WTC11 (cell line): Measurements from ENCODE around the gene NHSL2. TPM values are rescaled to one million over a fixed set of nuclear protein-coding genes. Genes with fewer than 3 reads are reported as not detected.
"Not testable (repeated sequence)": the region's sequence is repeated elsewhere in the genome, so short reads cannot be mapped to it uniquely, and the experiment has no call there.

ENCODE experiments used
- ATAC-seq: fragments of 200-7000 bp; cut with Tn5 transposase; 2 replicates; pipeline ENCODE4 v1.10.0; 2021; ENCODE audit warnings: mild to moderate bottlenecking, moderate library complexity
- CTCF ChIA-PET: fragments of 300-600 bp; sonication (Branson Sonifier 250); formaldehyde crosslinking; loops from one replicate; lab custom pipeline; 2021; ENCODE audit warnings: antibody characterized with exemption; lab: Charles Lee
- POLR2A ChIA-PET: fragments of 350-600 bp; sonication (Branson Sonifier 250); formaldehyde crosslinking; loops from one replicate; lab custom pipeline; 2021; ENCODE audit warnings: antibody characterized with exemption; lab: Charles Lee
- DNase-seq: peaks from one replicate; pipeline ENCODE4 v3.0.0; 2021; ENCODE audit warnings: low spot score
- H3K27ac Mint-ChIP-seq: 2 replicates; pipeline ENCODE4 v1.8.0; 2021; ENCODE audit warnings: mixed read lengths
- H3K27me3 Mint-ChIP-seq: 2 replicates; pipeline ENCODE4 v1.8.0; 2021; ENCODE audit warnings: low read depth, mild to moderate bottlenecking, moderate library complexity, mixed read lengths
- H3K36me3 Mint-ChIP-seq: 2 replicates; pipeline ENCODE4 v1.8.0; 2021; ENCODE audit warnings: mixed read lengths
- H3K4me1 Mint-ChIP-seq: 2 replicates; pipeline ENCODE4 v1.8.0; 2022; ENCODE audit warnings: mixed read lengths
- H3K4me3 Mint-ChIP-seq: 2 replicates; pipeline ENCODE4 v1.8.0; 2021; ENCODE audit warnings: mild to moderate bottlenecking, moderate library complexity, mixed read lengths
- H3K9me3 Mint-ChIP-seq: 2 replicates; pipeline ENCODE4 v1.8.0; 2021; ENCODE audit warnings: mixed read lengths
- AR ChIP-seq: fragments of 250-450 bp; sonication (Bioruptor Pico); IDR thresholded peaks from 2 replicates; pipeline ENCODE4 v1.9.0; 2021; ENCODE audit warnings: mild to moderate bottlenecking
- ARID4B ChIP-seq: sonication (generic); formaldehyde crosslinking; IDR thresholded peaks from 2 replicates; pipeline ENCODE4 v1.8.0; 2023; ENCODE audit warnings: missing genetic modification reagents, mild to moderate bottlenecking, borderline replicate concordance
- GTF2I ChIP-seq: fragments of 250-450 bp; sonication (Bioruptor Pico); conservative IDR thresholded peaks from 2 replicates; pipeline ENCODE4 v1.4.0; 2021; ENCODE audit warnings: mild to moderate bottlenecking
- IRF1 ChIP-seq: sonication (generic); formaldehyde crosslinking; IDR thresholded peaks from 2 replicates; pipeline ENCODE4 v1.8.0; 2023; ENCODE audit warnings: missing genetic modification reagents
- JUN ChIP-seq: sonication (generic); formaldehyde crosslinking; IDR thresholded peaks from 2 replicates; pipeline ENCODE4 v1.8.0; 2023; ENCODE audit warnings: mild to moderate bottlenecking, missing genetic modification reagents
- NR1H2 ChIP-seq: sonication (generic); formaldehyde crosslinking; IDR thresholded peaks from 2 replicates; pipeline ENCODE4 v1.9.0; 2021; ENCODE audit warnings: mild to moderate bottlenecking, moderate library complexity, missing genetic modification reagents
- RORB ChIP-seq: fragments of 250-450 bp; sonication (Bioruptor Pico); IDR thresholded peaks from 2 replicates; pipeline ENCODE4 v1.9.0; 2021; ENCODE audit warnings: mild to moderate bottlenecking
- SMAD4 ChIP-seq: sonication (generic); formaldehyde crosslinking; IDR thresholded peaks from 2 replicates; pipeline ENCODE4 v1.8.0; 2022; ENCODE audit warnings: mild to moderate bottlenecking, missing genetic modification reagents
- ZBTB21 ChIP-seq: sonication (generic); formaldehyde crosslinking; IDR thresholded peaks from 2 replicates; pipeline ENCODE4 v1.8.1; 2023; ENCODE audit warnings: mild to moderate bottlenecking, missing genetic modification reagents, borderline replicate concordance
- ZBTB43 ChIP-seq: sonication (generic); formaldehyde crosslinking; IDR thresholded peaks from 2 replicates; pipeline ENCODE4 v1.8.1; 2023; ENCODE audit warnings: mild to moderate bottlenecking, missing genetic modification reagents
- ZMAT4 ChIP-seq: fragments of 250-450 bp; sonication (Bioruptor Pico); IDR thresholded peaks from 2 replicates; pipeline ENCODE4 v1.9.0; 2021; ENCODE audit warnings: mild to moderate bottlenecking
- total RNA-seq: library from RNA; stranded (reverse); gene quantifications from 3 replicates; pipeline ENCODE4 v1.2.3, GENCODE V29; 2021

The NHSL2 gene
- total RNA-seq, 1 experiment from 2014 or later, result 7.9 TPM

- H3K9me3 Mint-ChIP-seq, result no peaks in the 10 kb centered on the region
- CTCF ChIA-PET, result interaction anchor here (1.2 kb wide), 1 partner anchor 67 kb away, joined by 3 read pairs; no protein-coding TSS in a partner anchor
- TF ChIP-seq JUN (CRISPR knock-in tag) (no peak), ZBTB43 (no peak), GTF2I (CRISPR knock-in tag) (no peak), RORB (CRISPR knock-in tag) (no peak), SMAD4 (no peak), ZMAT4 (no peak), NR1H2 (CRISPR knock-in tag) (no peak)
- TF ChIP-seq, all 79 proteins: peak for 0
- ATAC-seq (no peak), DNase-seq (no peak)
- Mint-ChIP-seq H3K36me3 (no peaks in the 10 kb centered on the region), H3K27me3 (no peaks in the 10 kb centered on the region), H3K4me1 (peaks cover 79% of the 10 kb centered on the region), H3K27ac (no peak overlapping the region), H3K4me3 (no peak overlapping the region)
- POLR2A ChIA-PET, result no interaction called here
These were observed 146.7 kb downstream of the NHSL2 start for GRCh38 chrX:72057331-72057730.

GRCh38 chrX:72057849-72058248, 147.2 kb downstream of the NHSL2 start:
- no peaks in the 10 kb centered on the region for H3K27me3 Mint-ChIP-seq
- ChIA-PET POLR2A (no interaction called here), CTCF (interaction anchor here (1.2 to 1.3 kb wide), 2 partner anchors 36 to 66 kb away, joined by 3 to 4 read pairs; no protein-coding TSS in a partner anchor)
- H3K9me3 Mint-ChIP-seq, result no peaks in the 10 kb centered on the region
- H3K36me3 Mint-ChIP-seq, result no peaks in the 10 kb centered on the region
- ATAC-seq (no peak), DNase-seq (no peak)
- TF ChIP-seq ARID4B, result no peak
- no peak for TF ChIP-seq IRF1 (CRISPR knock-in tag)
- TF ChIP-seq ZBTB21 (CRISPR knock-in tag), result no peak
- no peak for TF ChIP-seq RORB (CRISPR knock-in tag)
- TF ChIP-seq AR, result no peak
- no peak overlapping the region for H3K4me3 Mint-ChIP-seq
- H3K4me1 Mint-ChIP-seq, result peaks cover 74% of the 10 kb centered on the region
- H3K27ac Mint-ChIP-seq, result no peak overlapping the region

GRCh38 chrX:72058346-72058745, 147.7 kb downstream of the NHSL2 start:
- DNase-seq, H3K4me3 Mint-ChIP-seq, H3K9me3 Mint-ChIP-seq, ATAC-seq, H3K27ac Mint-ChIP-seq, H3K27me3 Mint-ChIP-seq, H3K36me3 Mint-ChIP-seq, POLR2A ChIA-PET: not testable (repeated sequence)
- peaks cover 69% of the 10 kb centered on the region for H3K4me1 Mint-ChIP-seq
- CTCF ChIA-PET, result interaction anchor here (1.2 to 1.3 kb wide), 2 partner anchors 36 to 66 kb away, joined by 3 to 4 read pairs; no protein-coding TSS in a partner anchor
